H54 (cell line): Measurements from ENCODE around the gene HPS1.
A peak's percentile ranks its signal among the peaks of the same experiment; 100 is the strongest.

Source experiments
- DNase-seq: peaks from one replicate; pipeline ENCODE4 v3.0.0; 2011; ENCODE audit warnings: low spot score, mixed read lengths; ENCODE audit not compliant: insufficient read length
- FAIRE-seq: peaks from 3 replicates; lab custom pipeline; 2011; peaks lifted over from hg19 to GRCh38; lab: Jason Lieb, UNC
- POLR2A ChIP-seq: IDR thresholded peaks from 2 replicates; pipeline ENCODE4 v1.6.1; 2011; ENCODE audit warnings: low read depth, mild to moderate bottlenecking, low read length

The HPS1 gene

DNA sequence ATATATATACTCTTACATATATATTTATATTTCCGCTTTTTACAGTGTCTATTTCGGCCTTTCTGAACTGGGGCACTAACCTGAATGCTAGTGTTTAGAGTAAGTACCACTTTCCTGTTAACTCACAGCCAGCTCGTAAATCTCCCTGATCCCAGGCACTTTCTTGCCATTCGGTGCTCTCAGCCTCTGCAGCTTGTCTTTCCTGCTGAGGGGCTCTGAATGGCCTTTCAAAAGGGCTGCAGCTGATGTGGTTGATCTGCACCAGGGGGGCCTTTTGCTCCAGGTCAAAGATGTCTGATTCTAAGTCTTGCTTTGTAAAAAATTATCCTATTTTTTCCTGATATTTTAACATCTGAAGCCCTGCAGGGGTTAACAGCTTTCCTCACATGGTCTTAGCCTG lies 25.5 kb upstream of the HPS1 start:
- DNase-seq (no peak), FAIRE-seq (no peak)
- TF ChIP-seq POLR2A: no peak

DNA sequence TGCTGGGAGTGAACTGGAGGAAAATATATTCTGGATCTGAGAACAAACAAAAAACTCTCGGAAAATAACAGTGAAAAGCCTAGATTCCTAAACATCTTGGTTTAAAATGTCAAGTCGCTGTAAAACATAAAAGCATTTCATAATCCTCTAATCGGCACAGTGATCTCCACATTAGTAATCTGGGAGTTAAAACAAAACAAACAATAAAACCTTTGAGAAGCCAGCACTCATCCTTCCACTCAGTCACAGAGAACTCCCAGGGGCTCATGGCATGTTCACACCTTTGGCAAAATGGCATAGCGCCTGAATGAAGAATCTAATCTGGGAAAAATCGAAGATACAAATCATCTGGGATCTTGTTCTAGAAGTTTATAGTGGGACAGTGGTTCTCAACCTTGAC lies 24.1 kb upstream of the HPS1 start:
- TF ChIP-seq POLR2A: no peak
- no peak for FAIRE-seq
- no peak for DNase-seq

DNA sequence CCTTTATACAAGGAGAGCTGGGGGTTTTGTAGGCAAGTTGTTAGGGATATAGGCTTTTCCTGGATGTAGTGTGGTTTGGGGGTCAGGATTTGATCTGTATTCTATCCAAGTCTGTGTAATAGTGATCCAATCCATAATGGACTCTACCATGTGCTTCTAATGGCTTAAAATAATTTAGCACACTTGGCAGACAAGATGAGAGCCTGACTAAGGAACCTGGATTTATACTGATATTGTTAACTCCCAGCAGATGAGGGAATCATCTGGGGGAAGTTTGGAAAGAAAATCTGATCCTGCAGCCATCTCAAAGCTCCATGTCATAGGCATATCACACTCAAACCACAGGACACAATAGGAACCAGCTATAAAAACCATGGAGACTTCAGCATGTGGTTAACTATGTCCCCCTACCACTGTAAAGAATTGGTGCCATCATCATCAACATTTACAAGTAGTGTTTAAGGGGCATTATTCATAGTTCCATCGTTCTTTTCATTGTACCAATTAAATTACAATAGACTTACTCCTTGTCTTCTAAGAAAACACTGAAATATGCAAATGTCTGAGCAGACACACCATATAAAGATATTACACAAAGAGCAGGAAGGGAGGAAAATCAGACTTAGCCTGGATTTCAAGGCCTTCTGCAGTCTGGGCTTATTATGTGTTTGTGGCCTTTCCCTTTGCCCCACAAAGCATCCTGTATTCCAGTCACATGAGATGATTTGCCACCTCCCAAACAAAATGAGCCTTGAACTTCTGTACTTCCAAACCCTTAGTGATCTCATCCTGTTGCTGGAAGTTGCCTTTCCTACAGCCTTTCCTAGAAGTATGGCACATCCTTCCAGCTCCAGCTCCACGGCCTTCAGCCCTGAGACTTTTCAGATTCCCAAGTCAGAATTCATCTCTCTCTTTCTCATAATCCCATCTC lies 22.5 kb upstream of the HPS1 start:
- no peak for TF ChIP-seq POLR2A
- FAIRE-seq (no peak), DNase-seq (no peak)

DNA sequence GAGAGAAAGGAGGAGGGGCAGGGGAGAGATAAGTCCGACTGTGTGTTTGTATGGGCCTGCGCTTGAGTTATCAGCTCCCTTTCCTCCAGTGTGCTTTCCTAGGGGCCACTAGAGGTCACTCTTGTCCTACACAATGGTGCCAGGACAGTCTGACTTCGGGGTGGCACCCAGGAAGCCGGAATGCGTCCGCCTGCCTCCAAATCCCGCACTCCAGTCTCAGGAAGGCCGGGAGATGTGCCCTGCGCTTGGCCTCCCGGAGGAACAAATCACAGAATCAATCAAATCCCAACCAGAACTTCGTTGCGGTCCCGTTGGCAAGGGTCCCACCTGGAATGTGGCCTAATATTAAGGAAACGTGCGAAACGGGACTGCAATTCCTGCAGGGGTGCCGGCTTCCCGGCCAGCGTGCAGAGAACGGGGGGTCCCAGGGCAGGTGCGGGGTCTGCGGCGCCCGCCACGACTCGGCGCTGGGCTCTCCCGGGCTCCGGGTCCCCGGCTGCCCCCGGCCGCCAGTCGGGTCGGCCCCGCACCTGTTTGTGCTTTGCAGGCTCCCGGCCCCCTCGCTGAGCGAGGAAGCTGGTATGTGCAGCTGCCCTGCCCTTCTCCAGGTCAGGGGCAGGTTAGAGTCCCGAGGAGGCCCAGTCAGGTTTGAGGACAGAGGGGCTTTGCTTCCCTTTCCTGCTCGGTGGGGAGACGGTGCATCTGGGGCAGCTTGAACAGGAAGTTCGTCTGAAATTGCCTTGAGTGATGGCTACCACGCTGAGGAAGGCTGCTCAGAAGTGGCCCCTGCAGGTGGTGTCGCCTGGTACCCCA lies 21.0 kb upstream of the HPS1 start:
- TF ChIP-seq POLR2A: 0 out of 2 replicates have a peak, but pooled peaks have one; percentile 14
- no peak for FAIRE-seq
- DNase-seq: peak; percentile 83

DNA sequence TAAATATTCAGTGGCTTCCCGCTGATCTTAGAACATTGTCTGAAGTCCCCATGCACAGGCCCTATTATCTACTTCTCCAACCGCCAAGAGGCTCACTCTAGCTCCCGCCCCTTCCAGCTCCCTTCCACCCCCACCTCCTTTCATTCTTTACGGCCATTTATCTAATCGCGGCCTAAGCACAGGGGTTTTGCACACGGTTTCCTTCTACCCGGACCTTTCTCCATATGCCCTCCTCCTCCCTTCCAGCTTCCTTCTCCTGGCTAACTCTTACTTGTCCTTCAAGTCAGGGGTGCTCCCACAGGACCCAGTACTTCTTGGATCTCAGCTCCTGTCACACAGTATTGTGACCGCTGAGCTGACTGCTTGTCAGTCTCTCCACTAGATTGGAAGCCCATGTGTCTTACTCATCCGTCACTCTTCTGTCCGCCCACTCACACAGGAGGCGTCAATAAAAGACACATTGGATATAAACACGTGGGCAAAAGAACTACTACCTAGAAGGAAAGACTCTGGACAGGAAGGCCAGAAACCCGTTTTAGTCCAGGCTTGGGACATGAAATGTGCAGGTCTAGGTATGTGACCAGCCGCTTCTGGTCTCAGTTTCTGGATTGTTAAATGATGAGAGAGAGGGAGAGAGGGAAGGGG lies 20.2 kb upstream of the HPS1 start:
- no peak for TF ChIP-seq POLR2A
- no peak for FAIRE-seq
- DNase-seq: no peak

DNA sequence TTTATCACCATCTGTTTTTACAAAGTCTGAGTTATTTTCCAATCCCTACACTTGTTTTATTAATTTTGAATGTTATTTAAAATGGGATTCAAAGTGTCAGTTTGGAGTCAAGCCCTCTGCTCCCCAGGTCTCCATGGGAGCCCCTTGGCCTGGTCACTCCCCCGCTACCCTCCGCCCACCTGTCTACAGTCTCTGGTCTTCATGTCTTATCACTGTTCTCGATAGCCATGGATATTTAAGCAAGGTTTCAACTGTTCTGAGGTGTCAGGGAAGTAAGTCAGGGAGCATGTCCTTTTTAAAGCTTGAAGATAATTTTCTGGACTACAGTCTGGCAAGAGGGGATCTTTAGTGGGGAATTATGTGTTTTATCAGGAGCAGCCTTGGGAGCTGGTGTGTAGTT lies 19.1 kb upstream of the HPS1 start:
- no peak for TF ChIP-seq POLR2A
- DNase-seq (no peak), FAIRE-seq (no peak)

DNA sequence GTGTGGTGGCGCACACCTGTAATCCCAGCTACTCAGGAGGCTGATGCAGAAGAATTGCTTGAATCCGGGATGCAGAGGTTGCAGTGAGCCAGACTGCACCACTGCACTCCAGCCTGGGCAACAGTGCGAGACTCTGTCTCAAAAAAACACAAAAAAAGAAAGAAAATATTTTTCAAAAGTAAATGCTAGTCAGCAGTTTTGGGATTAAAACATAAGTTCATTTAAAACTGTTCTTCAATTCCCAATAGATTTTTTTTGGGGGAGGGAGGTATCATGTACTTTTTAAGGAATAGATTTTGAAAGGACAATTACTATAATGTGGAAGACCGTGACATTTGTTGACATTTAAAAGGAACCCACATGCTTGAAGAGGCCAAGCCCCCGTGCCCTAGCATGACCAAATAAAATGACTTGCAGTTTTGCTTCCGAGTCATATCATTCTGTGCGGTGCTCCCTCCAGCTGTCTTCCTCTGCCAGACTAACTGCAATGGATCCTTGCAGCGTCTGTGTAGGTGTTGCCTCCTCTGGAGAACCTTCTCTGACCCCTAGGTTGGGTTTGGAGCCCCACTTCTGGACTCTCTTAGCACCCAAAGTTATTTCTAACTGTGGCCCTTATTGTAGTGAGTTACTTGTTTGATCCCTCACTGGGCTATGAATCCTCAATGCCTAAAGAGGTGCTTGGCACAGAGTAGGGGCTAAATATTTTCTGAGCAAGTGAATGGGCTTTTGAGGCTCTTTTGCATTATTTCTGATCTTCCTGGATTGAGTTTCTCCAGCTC lies 17.4 kb upstream of the HPS1 start:
- TF ChIP-seq POLR2A: no peak
- DNase-seq (no peak), FAIRE-seq (no peak)

DNA sequence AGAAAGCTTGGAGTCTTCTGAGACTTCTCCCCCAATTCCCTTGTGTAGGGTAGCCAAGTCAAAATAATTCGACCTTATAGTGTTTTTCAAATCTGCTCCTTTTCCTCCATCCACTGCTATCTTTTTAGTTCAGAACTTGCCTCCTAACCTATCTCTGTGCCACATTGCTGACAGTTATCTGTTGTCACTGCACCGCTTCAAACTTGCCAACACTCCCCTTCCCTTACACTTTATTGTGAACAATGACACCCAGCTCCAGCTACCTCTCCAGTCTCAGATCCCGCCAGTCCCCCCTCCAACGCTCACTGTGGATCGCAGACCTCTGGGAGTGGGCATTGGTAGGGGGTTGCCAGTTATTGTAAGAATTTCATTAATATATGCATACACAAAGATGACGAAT lies 16.3 kb upstream of the HPS1 start:
- no peak for DNase-seq
- no peak for TF ChIP-seq POLR2A
- no peak for FAIRE-seq

DNA sequence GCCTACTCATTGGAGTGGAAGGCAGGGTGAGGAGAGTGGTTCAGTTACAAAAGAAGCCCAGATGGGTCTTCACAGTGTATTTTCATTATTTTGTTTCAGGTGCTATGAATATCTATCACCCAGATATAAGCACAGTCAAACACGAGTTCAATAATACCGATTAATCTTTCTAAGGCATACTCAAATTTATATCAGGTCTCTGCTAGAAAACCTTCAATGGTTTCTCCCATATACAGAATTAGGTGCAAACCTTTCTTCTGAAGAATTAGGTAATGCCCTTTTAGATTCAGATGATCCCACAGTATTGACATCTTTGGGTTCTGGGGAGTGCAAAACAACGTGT lies 14.7 kb upstream of the HPS1 start:
- TF ChIP-seq POLR2A: no peak
- DNase-seq: no peak
- FAIRE-seq: no peak

DNA sequence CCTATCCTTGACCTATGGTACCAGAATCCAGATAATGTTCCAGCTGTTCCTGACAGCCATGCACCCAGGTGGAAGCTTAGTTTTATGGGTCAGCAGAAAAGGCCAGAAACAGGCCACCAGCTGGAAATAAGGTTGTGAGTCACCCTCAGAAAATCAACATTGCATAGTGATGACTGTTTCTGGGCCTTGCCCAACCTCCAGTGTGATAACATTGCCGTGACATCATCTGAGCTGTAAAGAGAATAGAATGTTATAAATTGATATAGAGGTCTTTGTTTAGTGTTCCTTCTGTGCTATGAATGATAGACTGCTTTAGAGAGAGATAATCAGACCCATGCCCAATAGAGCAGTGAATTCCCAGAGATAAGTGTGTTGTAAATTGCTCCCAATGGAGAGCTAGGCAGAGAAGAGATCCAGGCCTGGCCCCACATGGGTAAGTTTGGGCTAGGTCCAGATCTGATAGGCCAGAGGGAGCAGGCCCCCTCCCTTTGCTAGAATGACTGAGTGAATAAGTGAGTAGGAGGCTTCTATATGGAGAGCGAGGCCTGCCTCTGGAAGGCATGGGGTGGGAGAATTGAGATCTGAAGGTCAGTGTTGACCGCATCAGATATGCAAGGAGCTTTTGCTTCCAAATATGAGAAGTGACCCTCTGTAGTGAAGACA lies 14.2 kb upstream of the HPS1 start:
- DNase-seq (peak; percentile 80), FAIRE-seq (peak; percentile 78)
- no peak for TF ChIP-seq POLR2A

DNA sequence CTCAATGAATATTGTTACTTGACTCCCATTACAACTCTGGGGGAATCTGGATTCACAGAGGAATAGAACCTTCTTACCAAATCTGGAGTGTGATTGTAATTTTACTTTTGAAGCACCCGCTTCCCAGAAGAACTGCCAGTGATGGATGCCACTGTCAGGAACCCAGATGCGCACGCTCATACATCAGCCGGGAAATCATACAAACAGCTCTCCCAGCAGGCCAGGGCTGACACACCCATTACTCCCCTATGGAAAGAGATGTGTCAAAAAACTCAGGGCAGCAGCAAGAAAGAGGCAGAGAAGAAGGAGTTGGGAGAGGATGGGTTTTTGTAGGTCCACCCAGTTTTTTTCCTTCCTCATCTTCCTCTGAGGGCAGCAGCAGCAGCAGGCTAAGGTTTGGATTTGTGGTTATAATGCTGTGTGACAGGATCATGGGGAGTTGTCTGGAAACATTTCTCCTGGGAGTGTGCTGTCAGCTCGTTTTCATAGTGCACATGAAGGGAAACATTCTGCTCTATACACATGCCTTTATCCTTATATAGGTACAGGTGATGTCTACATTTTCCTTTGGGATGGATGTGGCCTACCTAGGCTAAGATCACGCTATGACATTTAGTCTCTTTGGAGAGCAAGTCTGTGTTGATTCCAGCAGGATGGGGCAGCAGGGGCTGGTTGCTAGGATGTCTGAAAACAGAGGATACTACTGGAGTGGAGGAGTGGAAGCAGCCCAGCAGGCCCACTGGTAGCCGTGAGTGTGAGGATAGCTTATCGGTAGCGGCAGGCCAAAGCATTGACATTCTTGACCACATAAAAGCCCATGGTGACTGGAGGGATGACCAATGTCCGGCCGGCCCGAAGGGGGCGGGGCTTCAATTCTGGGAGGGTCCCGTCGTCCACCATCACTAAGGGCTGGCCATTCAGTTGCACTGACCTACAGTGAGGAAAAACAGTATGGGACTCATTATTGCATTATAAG lies 12.4 kb upstream of the HPS1 start:
- no peak for DNase-seq
- TF ChIP-seq POLR2A: no peak
- FAIRE-seq: no peak

DNA sequence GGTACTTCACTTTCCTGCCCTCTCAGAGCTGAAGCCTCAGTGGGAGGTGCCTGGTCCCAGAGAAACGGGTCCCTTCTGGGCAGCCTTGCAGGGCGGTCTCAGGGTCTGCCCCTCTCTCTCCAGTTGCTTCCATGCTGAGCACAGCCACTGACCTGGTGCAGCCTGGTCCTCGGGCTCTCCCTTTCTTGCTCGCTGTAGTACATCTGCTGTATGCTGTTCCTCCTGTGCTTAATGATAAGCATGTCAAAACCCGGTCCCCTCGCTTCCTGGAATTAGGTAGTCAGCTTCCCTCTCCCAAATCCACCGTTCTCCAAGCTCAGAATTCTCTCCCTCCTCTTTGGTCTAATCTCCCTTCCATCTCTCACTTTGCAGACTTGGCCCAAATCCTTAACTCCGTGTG lies 11.0 kb upstream of the HPS1 start:
- FAIRE-seq (no peak), DNase-seq (no peak)
- TF ChIP-seq POLR2A: no peak
